ENCODE results near the gene PRSS48.
"Not testable (repeated sequence)": the region's sequence is repeated elsewhere in the genome, so short reads cannot be mapped to it uniquely, and the experiment has no call there.

The PRSS48 gene

GRCh38 chr4:151321586-151321985 lies 44.6 kb downstream of the PRSS48 start:
- DNase-seq: no peak

- DNase-seq: not testable (repeated sequence)
These were observed 45.2 kb downstream of the PRSS48 start for GRCh38 chr4:151322161-151322560.

- DNase-seq: no peak
These were observed 45.6 kb downstream of the PRSS48 start for GRCh38 chr4:151322570-151322969.

GRCh38 chr4:151323667-151324066 lies 46.7 kb downstream of the PRSS48 start:
- peak; percentile 17 for DNase-seq

GRCh38 chr4:151324124-151324751 lies 47.3 kb downstream of the PRSS48 start:
- peak; percentile 29 for DNase-seq

GRCh38 chr4:151324752-151325110 lies 47.8 kb downstream of the PRSS48 start:
- DNase-seq: peak; percentile 47

GRCh38 chr4:151325111-151325948 lies 48.4 kb downstream of the PRSS48 start, which contains the start of gene SH3D19:
TSS of gene SH3D19 (minus strand) at chr4:151325605. CDS start at chr4:151325352, 253 bp downstream.
- peak; percentile 76 for DNase-seq

GRCh38 chr4:151325949-151326246 lies 48.9 kb downstream of the PRSS48 start:
- no peak for DNase-seq

GRCh38 chr4:151329217-151330007 lies 52.5 kb downstream of the PRSS48 start:
- no peak for DNase-seq

- no peak for DNase-seq
These were observed 54.5 kb downstream of the PRSS48 start for GRCh38 chr4:151331276-151332042.

- DNase-seq: no peak
These were observed 62.5 kb downstream of the PRSS48 start for GRCh38 chr4:151339467-151339866.

- no peak for DNase-seq
These were observed 63.9 kb downstream of the PRSS48 start for GRCh38 chr4:151340751-151341385.
